CD14-positive monocyte (primary cell): ENCODE results near the gene SPTSSB. TPM values are rescaled to one million over a fixed set of nuclear protein-coding genes. Genes with fewer than 3 reads are reported as not detected.

Experiments used
- DNase-seq, 3 donors: peaks; one replicate each; pipeline ENCODE4 v3.0.0-alpha.2; 2011 to 2022
- H2AFZ ChIP-seq: 2 replicates; pipeline ENCODE4 v1.6.0; 2012; ENCODE audit warnings: mild to moderate bottlenecking, low read depth, low read length, inconsistent platforms; ENCODE audit not compliant: insufficient read depth, poor library complexity, severe bottlenecking
- H3K27ac ChIP-seq, 2 donors: 1 replicate in 1 of 2; 2 replicates in 1 of 2; pipeline ENCODE4 v1.5.1; 2012 to 2013; ENCODE audit warnings: low read length in 2 of 2, control low read depth in 1 of 2, inconsistent platforms in 1 of 2, low read depth in 1 of 2, mild to moderate bottlenecking in 1 of 2
- H3K27me3 ChIP-seq, 2 donors: one replicate each; pipeline versions ENCODE4 v1.6.0 to v1.6.1; 2011 to 2013; ENCODE audit warnings: low read length in 2 of 2; ENCODE audit not compliant: control insufficient read depth in 2 of 2, insufficient read depth in 2 of 2
- H3K36me3 ChIP-seq, 2 donors: replicated peaks in 1 of 2; 1 replicate in 1 of 2; 2 replicates in 1 of 2; pipeline versions ENCODE4 v1.5.1 to v1.6.1; 2012 to 2013; ENCODE audit warnings: low read length in 2 of 2, control low read depth in 1 of 2, inconsistent platforms in 1 of 2, mild to moderate bottlenecking in 1 of 2; ENCODE audit not compliant: insufficient read depth in 2 of 2, control insufficient read depth in 1 of 2
- H3K4me1 ChIP-seq, 2 donors: 1 replicate in 1 of 2; 2 replicates in 1 of 2; pipeline versions ENCODE4 v1.5.1 to v1.6.1; 2012 to 2013; ENCODE audit warnings: low read length in 2 of 2, control low read depth in 1 of 2, inconsistent platforms in 1 of 2, mild to moderate bottlenecking in 1 of 2, moderate library complexity in 1 of 2; ENCODE audit not compliant: insufficient read depth in 2 of 2, control insufficient read depth in 1 of 2
- H3K4me2 ChIP-seq: replicated peaks from 2 replicates; pipeline ENCODE3; 2012; ENCODE audit warnings: low read length, moderate library complexity, mild to moderate bottlenecking; ENCODE audit not compliant: poor library complexity, severe bottlenecking; ENCODE audit errors: extremely low read depth
- H3K4me3 ChIP-seq, 3 experiments: fragments of 200-600 bp in 1 of 3; sonication (generic) in 1 of 3; replicated peaks in 1 of 3; 1 replicate in 2 of 3; 2 replicates in 1 of 3; pipeline ENCODE4 v1.5.1; 2011 to 2013; ENCODE audit warnings: low read length in 3 of 3, mild to moderate bottlenecking in 3 of 3, control low read depth in 2 of 3, low read depth in 2 of 3, inconsistent platforms in 1 of 3, moderate library complexity in 1 of 3
- H3K79me2 ChIP-seq: 2 replicates; pipeline ENCODE4 v1.6.0; 2012; ENCODE audit warnings: mild to moderate bottlenecking, control low read depth, inconsistent platforms, low read length, moderate library complexity; ENCODE audit not compliant: insufficient read depth
- H3K9ac ChIP-seq: 2 replicates; pipeline ENCODE4 v1.6.0; 2017; ENCODE audit warnings: low read length, mild to moderate bottlenecking; ENCODE audit not compliant: insufficient read depth, poor library complexity, severe bottlenecking
- H3K9me3 ChIP-seq, 2 donors: replicated peaks in 1 of 2; 1 replicate in 1 of 2; 2 replicates in 1 of 2; pipeline versions ENCODE4 v1.5.1 to v1.6.1; 2012 to 2013; ENCODE audit warnings: low read length in 2 of 2, control low read depth in 1 of 2; ENCODE audit not compliant: control insufficient read depth in 1 of 2, insufficient read depth in 1 of 2
- H4K20me1 ChIP-seq: 2 replicates; pipeline ENCODE4 v1.6.0; 2012; ENCODE audit warnings: mild to moderate bottlenecking, low read length, control low read depth, moderate library complexity; ENCODE audit not compliant: insufficient read depth
- H3K27ac Mint-ChIP-seq, 7 donors: one replicate each; pipeline ENCODE4 v1.8.0; 2020; ENCODE audit warnings: mild to moderate bottlenecking in 7 of 7, mixed read lengths in 7 of 7, moderate library complexity in 6 of 7, inconsistent platforms in 2 of 7
- H3K27me3 Mint-ChIP-seq, 3 donors: one replicate each; pipeline ENCODE4 v1.8.0; 2021 to 2022; ENCODE audit warnings: low read depth in 3 of 3, mild to moderate bottlenecking in 3 of 3, mixed read lengths in 3 of 3, moderate library complexity in 3 of 3, inconsistent platforms in 1 of 3
- H3K36me3 Mint-ChIP-seq, 2 donors: one replicate each; pipeline ENCODE4 v1.8.0; 2020; ENCODE audit warnings: mixed read lengths in 2 of 2, inconsistent platforms in 1 of 2, mild to moderate bottlenecking in 1 of 2
- H3K4me1 Mint-ChIP-seq: one replicate; pipeline ENCODE4 v1.8.0; 2020; ENCODE audit warnings: mild to moderate bottlenecking, mixed read lengths
- H3K4me3 Mint-ChIP-seq, 2 donors: one replicate each; pipeline ENCODE4 v1.8.0; 2020; ENCODE audit warnings: mild to moderate bottlenecking in 2 of 2, mixed read lengths in 2 of 2, moderate library complexity in 1 of 2
- H3K9me3 Mint-ChIP-seq, 7 donors: one replicate each; pipeline ENCODE4 v1.8.0; 2020 to 2022; ENCODE audit warnings: mixed read lengths in 7 of 7, mild to moderate bottlenecking in 6 of 7, moderate library complexity in 6 of 7, inconsistent platforms in 2 of 7
- WGBS: methylation state at CpG from one replicate; pipeline ENCODE4 v1.1.5; 2013; ENCODE audit warnings: missing lambda C conversion rate; ENCODE audit not compliant: insufficient coverage; 5-methylcytosine and 5-hydroxymethylcytosine counted together
- intact Hi-C, 2 donors: fragments of 100-400 bp; cut with micrococcal nuclease; formaldehyde crosslinking; loops; one replicate each; pipeline versions ENCODE4 v1.15.0 to v1.15.1; 2023
- polyA plus RNA-seq, 3 donors: library from polyadenylated mRNA; depleted of rRNA in 1 of 3; unstranded in 2 of 3; stranded (reverse) in 1 of 3; fragments of 300-500 nt in 2 of 3; fragments of >200 nt in 1 of 3; fragmentation: Illumina TruSeq in 2 of 3; gene quantifications; 1 replicate in 2 of 3; 2 replicates in 1 of 3; pipeline ENCODE4 v1.2.3, GENCODE V29; 2012 to 2021
- TF ChIP-seq, protein P1 (sequence below): fragments of 200-600 bp; IDR thresholded peaks from one replicate; pipeline ENCODE4 v1.8.0; 2022; ENCODE audit warnings: antibody characterized with exemption, mild to moderate bottlenecking

The SPTSSB gene
- polyA plus RNA-seq, 3 donors, result not detected

DNA sequence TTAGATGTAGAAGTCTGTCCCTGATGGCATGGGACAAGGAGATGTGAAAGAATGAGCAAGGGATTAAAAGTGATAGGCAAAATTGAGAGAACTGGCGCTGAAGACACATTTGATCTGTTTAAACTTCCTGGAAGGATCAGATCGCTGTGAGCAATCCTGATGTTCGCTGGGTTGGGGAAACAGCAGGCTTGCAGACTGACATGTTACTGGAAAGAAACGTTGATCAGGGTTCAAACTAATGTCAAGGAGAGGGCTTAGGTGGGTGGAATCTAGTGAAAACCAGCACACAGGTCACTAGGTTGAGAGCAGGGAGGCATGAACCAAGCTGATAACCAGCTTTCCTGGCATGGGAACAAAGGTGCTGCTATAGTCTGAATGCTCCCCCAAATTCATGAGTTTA lies 34.5 kb upstream of the SPTSSB start:
- TF ChIP-seq, protein P1, sequence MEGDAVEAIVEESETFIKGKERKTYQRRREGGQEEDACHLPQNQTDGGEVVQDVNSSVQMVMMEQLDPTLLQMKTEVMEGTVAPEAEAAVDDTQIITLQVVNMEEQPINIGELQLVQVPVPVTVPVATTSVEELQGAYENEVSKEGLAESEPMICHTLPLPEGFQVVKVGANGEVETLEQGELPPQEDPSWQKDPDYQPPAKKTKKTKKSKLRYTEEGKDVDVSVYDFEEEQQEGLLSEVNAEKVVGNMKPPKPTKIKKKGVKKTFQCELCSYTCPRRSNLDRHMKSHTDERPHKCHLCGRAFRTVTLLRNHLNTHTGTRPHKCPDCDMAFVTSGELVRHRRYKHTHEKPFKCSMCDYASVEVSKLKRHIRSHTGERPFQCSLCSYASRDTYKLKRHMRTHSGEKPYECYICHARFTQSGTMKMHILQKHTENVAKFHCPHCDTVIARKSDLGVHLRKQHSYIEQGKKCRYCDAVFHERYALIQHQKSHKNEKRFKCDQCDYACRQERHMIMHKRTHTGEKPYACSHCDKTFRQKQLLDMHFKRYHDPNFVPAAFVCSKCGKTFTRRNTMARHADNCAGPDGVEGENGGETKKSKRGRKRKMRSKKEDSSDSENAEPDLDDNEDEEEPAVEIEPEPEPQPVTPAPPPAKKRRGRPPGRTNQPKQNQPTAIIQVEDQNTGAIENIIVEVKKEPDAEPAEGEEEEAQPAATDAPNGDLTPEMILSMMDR, result no peak
- Mint-ChIP-seq H3K4me1 (peaks cover 1% of the 10 kb centered on the region), H3K27me3 (peaks cover 2 to 4% (median 4%) of the 10 kb centered on the region in 3 donors), H3K4me3 (no peak overlapping the region), H3K9me3 (peaks cover 0 to 3% (median 2%) of the 10 kb centered on the region in 7 donors), H3K27ac (no peak overlapping the region), H3K36me3 (no peaks in the 10 kb centered on the region)
- no peaks in the 10 kb centered on the region for H3K4me1 ChIP-seq
- 96% methylated on average over 4 of the region's 4 CpGs for WGBS
- H3K4me2 ChIP-seq, result no peak overlapping the region
- DNase-seq, result no peak
- H3K36me3 ChIP-seq, result no peaks in the 10 kb centered on the region
- H2AFZ ChIP-seq, result peak overlapping the region; percentile 27
- no peaks in the 10 kb centered on the region for H3K27me3 ChIP-seq
- H3K4me3 ChIP-seq, result no peak overlapping the region
- H4K20me1 ChIP-seq, result no peaks in the 10 kb centered on the region
- no peak overlapping the region for H3K9ac ChIP-seq
- no peaks in the 10 kb centered on the region for H3K9me3 ChIP-seq
- intact Hi-C loops, result loop anchor here in 1 of 2 donors (5.0 kb wide), 1 partner anchor 134 kb away; no protein-coding TSS in a partner anchor
- H3K27ac ChIP-seq, result no peak overlapping the region
- no peaks in the 10 kb centered on the region for H3K79me2 ChIP-seq

DNA sequence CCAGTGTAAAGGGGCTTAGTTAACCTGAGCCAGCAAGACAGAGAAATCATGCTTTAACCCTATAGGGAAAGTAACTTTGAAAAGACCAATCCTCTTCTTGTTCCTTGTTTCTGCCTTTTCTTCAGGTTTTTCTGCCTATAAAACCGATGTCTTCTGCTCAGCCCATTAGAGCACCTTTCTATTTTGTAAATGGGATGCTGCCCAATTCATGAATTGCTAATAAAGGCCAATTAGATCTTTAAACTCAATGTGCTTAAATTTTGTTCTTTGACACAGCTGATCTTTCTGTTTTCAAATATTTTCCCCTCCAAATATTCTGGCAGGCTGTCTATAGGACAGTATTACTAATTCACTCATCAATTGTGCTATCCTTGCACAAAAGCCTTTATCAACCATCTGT lies 33.8 kb upstream of the SPTSSB start:
- H3K4me3 Mint-ChIP-seq, result no peak overlapping the region
- intact Hi-C loops, result loop anchor here in 1 of 2 donors (5.0 kb wide), 1 partner anchor 133 kb away; no protein-coding TSS in a partner anchor

More for the DNA sequence above, 33.8 kb upstream of the SPTSSB start:
- Histone ChIP-seq H3K9ac (no peak overlapping the region), H2AFZ (no peak overlapping the region), H3K27me3 (no peaks in the 10 kb centered on the region), H3K79me2 (no peaks in the 10 kb centered on the region), H3K4me1 (no peaks in the 10 kb centered on the region), H3K9me3 (no peaks in the 10 kb centered on the region), H3K27ac (no peak overlapping the region), H3K4me2 (no peak overlapping the region), H3K36me3 (no peaks in the 10 kb centered on the region), H4K20me1 (no peaks in the 10 kb centered on the region), H3K4me3 (no peak overlapping the region)
- H3K9me3 Mint-ChIP-seq, result peaks cover 0 to 3% (median 2%) of the 10 kb centered on the region in 7 donors
- H3K27ac Mint-ChIP-seq, result no peak overlapping the region
- WGBS, result 60% methylated on average over 1 of the region's 1 CpG
- no peak for DNase-seq
- peaks cover 1% of the 10 kb centered on the region for H3K4me1 Mint-ChIP-seq
- TF ChIP-seq, protein P1, result no peak
- no peaks in the 10 kb centered on the region for H3K36me3 Mint-ChIP-seq
- peaks cover 2 to 5% (median 4%) of the 10 kb centered on the region in 3 donors for H3K27me3 Mint-ChIP-seq
